Measurements from ENCODE around the gene FAM111B. TPM values are rescaled to one million over a fixed set of nuclear protein-coding genes. Genes with fewer than 3 reads are reported as not detected.

Gene FAM111B
- total RNA-seq, 1 donor from 2014 or later = 3.2 TPM

DNA sequence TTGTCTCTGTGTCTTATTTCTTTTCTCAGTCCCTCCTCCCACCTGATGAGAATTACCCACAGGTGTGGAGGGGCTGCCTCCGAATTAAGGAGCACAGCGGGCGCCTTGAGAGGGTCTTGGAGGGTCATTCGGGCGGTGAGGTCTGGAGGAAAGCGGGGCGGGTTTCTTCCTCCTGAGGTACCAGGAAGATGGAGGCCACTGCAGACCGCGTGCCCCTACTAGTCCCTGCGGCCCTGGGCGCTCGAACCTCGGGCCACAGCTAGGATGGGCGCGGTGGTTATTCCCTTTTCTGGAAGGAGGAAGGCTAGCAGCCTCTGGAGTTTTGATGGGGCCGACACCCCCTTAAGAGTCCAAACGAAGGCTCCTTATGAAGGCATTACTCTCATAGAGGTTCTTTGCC, 30.2 kb downstream of the FAM111B start:
- H3K27me3 ChIP-seq (ENCODE audit: control insufficient read depth, insufficient read depth, low read length) = no peaks in the 10 kb centered on the region
- DNase-seq (ENCODE audit: low read depth) = no peak
- H3K36me3 ChIP-seq (ENCODE audit: control insufficient read depth, insufficient read depth, low read length) = no peaks in the 10 kb centered on the region
- no peak overlapping the region for H3K4me3 ChIP-seq (ENCODE audit: low read depth, low read length)
- TF ChIP-seq, protein P1, sequence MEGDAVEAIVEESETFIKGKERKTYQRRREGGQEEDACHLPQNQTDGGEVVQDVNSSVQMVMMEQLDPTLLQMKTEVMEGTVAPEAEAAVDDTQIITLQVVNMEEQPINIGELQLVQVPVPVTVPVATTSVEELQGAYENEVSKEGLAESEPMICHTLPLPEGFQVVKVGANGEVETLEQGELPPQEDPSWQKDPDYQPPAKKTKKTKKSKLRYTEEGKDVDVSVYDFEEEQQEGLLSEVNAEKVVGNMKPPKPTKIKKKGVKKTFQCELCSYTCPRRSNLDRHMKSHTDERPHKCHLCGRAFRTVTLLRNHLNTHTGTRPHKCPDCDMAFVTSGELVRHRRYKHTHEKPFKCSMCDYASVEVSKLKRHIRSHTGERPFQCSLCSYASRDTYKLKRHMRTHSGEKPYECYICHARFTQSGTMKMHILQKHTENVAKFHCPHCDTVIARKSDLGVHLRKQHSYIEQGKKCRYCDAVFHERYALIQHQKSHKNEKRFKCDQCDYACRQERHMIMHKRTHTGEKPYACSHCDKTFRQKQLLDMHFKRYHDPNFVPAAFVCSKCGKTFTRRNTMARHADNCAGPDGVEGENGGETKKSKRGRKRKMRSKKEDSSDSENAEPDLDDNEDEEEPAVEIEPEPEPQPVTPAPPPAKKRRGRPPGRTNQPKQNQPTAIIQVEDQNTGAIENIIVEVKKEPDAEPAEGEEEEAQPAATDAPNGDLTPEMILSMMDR (IDR thresholded peaks at IDR 0.05; ENCODE audit: insufficient read depth, low read length, poor library complexity, severe bottlenecking) = no peak

DNA sequence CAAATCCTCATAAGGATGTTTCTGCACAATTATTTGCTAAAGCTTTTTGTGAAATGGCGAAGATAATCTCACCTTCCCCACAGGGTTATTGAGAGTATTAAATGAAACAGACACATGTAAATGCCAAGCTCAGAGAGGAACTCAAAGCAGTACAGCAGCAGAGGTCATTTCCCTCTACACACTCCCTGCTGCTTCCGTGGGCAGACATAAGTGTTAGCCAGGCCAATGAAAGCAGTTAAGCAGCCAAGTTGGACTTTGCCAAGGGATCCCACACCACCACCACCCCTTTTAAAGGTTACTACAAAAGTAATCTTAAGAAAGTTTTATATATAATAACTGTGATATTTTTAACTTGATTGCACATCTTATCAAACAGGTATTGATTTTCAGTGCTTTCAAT, 31.6 kb downstream of the FAM111B start:
- Histone ChIP-seq H3K27me3 (ENCODE audit: control insufficient read depth, insufficient read depth, low read length) (no peaks in the 10 kb centered on the region), H3K4me3 (ENCODE audit: low read depth, low read length) (no peak overlapping the region), H3K36me3 (ENCODE audit: control insufficient read depth, insufficient read depth, low read length) (no peaks in the 10 kb centered on the region)
- TF ChIP-seq, protein P1 (IDR thresholded peaks at IDR 0.05; ENCODE audit: insufficient read depth, low read length, poor library complexity, severe bottlenecking) = no peak
- DNase-seq (ENCODE audit: low read depth) = no peak

DNA sequence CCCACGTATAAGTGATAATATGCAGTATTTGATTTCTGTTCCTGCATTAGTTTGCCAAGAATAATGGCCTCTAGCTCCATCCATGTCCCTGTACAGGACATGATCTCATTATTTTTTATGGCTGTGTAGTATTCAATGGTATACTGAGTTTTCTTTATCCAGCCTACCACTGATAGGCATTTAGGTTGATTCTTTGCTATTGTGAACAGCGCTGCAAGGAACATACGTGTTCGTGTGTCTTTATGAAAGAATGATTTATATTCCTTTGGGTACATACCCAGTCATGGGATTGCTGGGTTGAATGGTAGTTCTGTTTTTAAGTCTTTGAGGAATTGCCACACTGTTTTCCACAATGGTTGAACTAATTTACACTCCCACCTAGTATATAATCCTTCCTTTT, 34.2 kb downstream of the FAM111B start:
- H3K4me3 ChIP-seq (ENCODE audit: low read depth, low read length) = no peak overlapping the region
- TF ChIP-seq, protein P1 (IDR thresholded peaks at IDR 0.05; ENCODE audit: insufficient read depth, low read length, poor library complexity, severe bottlenecking) = no peak
- no peaks in the 10 kb centered on the region for H3K36me3 ChIP-seq (ENCODE audit: control insufficient read depth, insufficient read depth, low read length)
- no peak for DNase-seq (ENCODE audit: low read depth)
- no peaks in the 10 kb centered on the region for H3K27me3 ChIP-seq (ENCODE audit: control insufficient read depth, insufficient read depth, low read length)

DNA sequence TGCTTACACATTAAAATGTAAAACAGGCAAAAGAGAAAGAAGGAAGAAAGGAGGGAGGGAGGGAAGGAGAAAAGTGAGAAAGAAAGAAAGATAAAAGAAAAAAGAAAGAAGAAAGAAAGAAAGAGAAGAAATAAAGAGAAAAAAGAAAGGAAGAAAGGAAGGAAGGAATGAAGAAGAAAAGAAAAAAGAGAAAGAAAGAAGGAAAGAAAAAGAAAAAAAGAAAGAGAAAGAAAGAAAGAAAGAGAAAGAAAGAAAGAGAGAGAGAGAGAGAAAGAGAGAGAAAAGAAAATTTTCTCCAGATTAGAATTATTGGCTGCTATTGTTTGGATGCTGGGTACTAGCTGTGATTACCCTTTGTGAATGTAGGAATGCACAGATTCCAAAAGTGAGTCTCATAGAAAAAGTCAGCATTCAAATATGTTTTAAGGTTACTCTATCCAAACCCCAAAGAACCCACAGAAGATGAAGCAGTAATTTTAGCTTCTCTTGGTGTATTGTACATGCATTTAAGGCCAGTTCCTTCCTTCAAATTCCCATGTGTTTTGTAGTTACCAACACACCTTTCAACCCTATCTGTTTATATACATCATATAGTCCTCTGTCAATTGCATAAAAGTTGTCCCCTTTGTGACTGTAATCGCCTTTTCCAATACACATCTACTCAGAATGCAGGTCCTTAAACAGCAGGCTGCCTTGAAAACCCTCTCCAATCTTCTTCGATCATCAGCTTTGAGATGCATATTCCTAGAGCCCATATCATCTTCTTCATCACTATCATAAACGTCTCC, 34.8 kb downstream of the FAM111B start:
- no peak for DNase-seq (ENCODE audit: low read depth)
- peak overlapping the region; percentile 73 for H3K4me3 ChIP-seq (ENCODE audit: low read depth, low read length)

DNA sequence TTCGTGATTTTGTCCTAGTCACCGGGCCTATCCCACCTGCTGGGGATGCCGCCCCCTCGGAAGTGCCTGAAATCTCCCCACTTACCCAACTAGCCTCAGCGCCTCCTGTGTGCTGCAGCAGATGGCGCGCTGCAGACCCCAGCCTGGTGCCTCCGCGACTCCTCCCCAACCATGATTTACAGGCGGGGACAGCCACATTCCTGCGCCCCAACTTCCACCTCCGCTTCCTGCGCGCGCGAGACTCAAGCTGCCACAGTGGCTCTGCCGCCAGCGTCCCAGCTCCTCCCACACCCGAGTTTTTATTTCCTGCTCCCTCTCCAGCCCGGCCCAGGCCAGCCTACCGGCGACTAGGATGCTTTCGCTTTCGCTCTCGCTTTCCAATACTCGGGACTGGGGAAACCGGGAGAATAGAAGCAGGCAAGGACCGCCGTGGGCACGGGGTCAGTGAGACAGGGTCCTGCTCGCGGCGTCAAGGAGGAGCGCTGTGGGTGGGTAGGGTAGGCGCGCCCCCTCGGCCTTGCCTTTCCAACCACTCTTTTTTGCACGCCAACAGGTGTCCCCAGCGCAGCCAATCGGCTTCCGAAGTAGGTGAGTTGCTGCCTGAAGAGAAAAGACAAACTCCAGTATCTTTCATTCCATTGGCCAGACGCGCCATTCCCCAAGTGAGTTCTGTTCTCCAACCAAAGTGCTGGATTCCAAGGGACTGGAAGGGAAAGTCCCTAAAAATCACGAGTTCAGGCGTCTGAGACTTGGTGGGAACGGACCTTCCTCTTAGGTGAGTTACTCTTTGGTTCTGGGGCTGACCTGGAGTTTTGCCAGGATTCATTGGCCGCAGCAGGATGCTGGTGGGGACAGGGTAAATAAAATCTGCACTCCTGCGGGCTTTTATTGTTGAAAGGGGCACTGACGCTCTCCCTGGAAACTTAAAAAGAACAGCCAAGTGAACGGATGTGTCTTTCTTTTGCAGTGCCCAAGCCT, 35.8 kb downstream of the FAM111B start, which contains the start of gene FAM111A:
Gene FAM111A, plus strand, starts transcription at position 327 of the 978 bp plus-strand sequence. CDS start 6,017 bp downstream, outside the sequence.
- Histone ChIP-seq H3K27me3 (ENCODE audit: control insufficient read depth, insufficient read depth, low read length) (no peaks in the 10 kb centered on the region), H3K36me3 (ENCODE audit: control insufficient read depth, insufficient read depth, low read length) (no peaks in the 10 kb centered on the region), H3K4me3 (ENCODE audit: low read depth, low read length) (peak within 1 kb of the TSS; percentile 73)
- peak; percentile 82 for DNase-seq (ENCODE audit: low read depth)
- TF ChIP-seq, protein P1 (IDR thresholded peaks at IDR 0.05; ENCODE audit: insufficient read depth, low read length, poor library complexity, severe bottlenecking) = peak; percentile 43

More for the DNA sequence above, 34.8 kb downstream of the FAM111B start:
- TF ChIP-seq, protein P1 (IDR thresholded peaks at IDR 0.05; ENCODE audit: insufficient read depth, low read length, poor library complexity, severe bottlenecking) = no peak
- H3K36me3 ChIP-seq (ENCODE audit: control insufficient read depth, insufficient read depth, low read length) = no peaks in the 10 kb centered on the region
- no peaks in the 10 kb centered on the region for H3K27me3 ChIP-seq (ENCODE audit: control insufficient read depth, insufficient read depth, low read length)

Measured in kidney epithelial cell (primary cell).